GM19452 (cell line): ENCODE measurements around the gene MAGEA9B.
A peak's percentile ranks its signal among the peaks of the same experiment; 100 is the strongest.
"Not testable (repeated sequence)": the region's sequence is repeated elsewhere in the genome, so short reads cannot be mapped to it uniquely, and the experiment has no call there.

ENCODE experiments used
- ATAC-seq: cut with Tn5 transposase; IDR thresholded peaks from one replicate; pipeline ENCODE4 v1.9.1; 2021; ENCODE audit not compliant: unreplicated experiment

The MAGEA9B gene, protein sequence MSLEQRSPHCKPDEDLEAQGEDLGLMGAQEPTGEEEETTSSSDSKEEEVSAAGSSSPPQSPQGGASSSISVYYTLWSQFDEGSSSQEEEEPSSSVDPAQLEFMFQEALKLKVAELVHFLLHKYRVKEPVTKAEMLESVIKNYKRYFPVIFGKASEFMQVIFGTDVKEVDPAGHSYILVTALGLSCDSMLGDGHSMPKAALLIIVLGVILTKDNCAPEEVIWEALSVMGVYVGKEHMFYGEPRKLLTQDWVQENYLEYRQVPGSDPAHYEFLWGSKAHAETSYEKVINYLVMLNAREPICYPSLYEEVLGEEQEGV

DNA sequence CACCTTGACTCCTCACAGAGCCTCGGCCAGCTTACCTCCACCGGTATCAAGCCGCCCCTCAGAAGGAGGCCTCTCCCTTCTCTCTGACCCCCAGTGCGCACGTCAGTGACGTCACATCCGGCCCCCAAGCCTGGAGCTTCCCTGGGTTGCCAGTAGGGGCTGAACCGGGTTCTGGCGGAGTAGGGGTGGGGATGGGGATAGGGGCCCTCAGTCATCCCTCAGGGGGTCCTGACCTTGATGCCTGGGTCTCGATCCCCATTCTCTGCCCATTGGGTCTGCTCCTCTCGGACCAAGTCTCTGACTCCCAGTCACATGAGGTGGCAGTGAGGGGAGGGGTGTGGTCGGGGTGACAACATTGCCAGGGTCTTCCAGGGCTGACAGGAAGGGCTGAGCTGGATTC, at the start of gene MAGEA9B:
Gene MAGEA9B (minus strand): TSS at position 101 of the 400 bp plus-strand sequence. CDS start 4,280 bp downstream, outside the sequence.
- not testable (repeated sequence) for ATAC-seq

DNA sequence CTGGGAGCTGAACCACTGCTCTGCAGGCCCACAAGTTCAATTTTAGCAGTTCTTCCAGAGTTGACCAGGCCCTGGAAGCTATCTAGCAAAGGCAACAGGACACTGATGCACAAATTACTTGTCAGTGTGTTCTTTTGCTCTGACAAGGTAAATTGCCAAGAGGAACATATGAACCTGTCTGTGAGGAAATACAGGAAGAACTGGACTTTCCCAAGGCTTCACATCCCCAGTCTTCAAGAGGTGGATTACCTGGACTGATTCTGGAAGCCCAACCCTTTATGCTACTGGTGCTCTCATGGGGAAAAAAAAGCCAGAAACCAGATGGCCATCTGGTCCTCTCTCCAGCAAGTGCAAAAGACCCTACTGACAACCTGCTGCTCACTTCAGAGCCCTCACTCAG, 46.3 kb upstream of the MAGEA9B start:
- ATAC-seq, result no peak

DNA sequence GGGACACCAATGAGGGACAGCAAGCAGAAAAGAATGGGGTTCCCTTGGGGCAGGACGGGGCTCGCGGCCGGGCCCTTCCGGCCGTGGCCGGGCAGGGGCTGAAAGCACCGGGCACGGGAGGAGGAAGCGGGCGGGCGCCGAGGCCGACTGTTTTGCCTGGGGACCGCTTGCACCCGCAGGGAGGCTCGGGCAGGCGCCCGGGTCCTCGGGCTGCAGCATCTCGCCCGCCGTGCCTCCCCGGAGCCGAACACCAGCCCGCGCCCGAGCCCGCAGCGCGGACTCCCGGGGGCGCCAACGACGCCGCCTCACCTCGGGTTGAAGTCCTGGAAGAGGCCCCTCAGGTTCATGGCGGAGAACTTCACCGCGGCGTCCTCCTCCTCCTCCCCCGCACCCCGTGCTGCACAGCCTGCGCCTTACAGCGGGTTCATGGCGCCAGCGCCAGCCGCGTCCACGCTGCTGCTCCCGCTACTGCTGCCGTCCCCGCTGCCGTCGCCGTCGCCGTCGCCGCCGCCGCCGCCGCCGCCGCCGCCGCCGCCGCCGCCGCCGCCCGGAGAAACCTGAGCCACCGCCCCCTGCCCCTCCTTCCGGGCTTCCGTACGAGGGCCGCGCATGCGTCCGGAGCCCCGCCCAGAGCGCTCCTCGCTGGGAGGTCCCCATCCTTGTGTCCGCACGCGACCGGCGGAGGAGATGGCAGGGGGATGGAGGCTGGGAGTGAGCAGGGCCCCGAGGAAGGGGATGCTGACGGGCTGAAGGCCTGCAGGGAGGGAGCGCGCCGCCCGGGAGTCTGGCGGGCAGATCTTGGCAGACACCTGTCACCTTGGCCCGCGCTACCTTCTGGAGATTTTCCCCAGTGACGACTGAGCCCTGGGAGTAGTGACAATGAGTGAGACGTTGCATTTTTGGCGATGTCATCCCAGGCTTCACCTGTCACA, 44.2 kb upstream of the MAGEA9B start, which contains the start of gene TMEM185A:
Gene TMEM185A (minus strand): TSS at position 559 of the 932 bp plus-strand sequence. CDS start 212 bp downstream, at position 347.
- peak; percentile 87 for ATAC-seq

DNA sequence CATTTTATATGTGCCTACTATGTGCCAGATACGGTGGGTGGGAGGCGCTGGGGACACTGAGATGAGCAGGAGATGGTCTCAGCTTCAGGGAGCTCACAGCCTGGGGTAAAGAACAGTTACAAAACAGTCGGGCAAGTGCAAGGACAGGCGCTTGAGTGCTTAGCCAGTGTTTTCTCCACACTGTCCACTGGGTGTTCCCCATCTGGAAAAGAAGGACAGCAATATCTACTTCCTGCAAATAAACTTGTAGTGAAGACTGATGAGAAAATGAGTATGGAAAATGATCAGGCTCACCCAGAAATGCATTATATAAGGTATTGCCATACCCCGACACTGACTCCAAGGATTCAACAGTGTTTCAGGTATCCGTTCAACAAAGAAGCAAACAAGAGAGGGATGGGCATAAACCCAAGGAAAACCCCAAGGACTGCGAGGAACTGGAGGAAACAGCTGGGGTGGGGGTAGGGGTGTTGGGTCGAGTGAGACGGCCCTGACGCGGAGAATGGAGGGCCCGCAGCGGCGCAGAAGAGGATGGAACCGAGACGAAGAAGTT, 43.5 kb upstream of the MAGEA9B start:
- no peak for ATAC-seq

DNA sequence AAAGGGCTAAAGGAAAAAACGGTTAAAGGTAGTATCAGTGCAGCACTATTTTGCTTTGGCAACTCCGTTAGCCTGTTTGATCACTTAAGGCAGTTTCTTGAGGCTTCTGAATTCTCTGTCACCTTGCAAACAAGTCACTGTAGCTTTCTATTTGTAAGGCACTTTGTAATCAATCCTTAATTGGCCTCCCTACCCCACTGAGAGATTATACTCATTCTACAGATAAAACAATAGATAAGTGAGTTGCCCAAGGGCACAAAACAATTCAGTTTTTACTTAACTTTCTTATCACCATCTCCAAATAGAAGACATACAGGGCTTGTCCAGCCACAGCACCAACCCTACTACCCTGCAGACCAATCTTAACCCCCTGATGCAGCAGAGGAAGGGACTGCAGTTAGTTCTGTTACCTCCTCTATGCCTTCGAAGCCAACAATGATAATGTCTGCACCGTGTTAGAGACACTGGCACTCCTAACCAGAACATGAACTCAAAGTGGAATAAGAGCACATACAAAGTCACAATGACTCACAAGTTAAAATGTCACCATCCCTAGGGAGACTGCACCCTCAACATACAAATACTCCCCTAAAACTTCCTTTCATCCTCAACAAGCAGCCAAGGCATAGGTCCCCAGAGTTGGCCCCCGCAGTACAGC, 42.6 kb upstream of the MAGEA9B start:
- ATAC-seq, result no peak

DNA sequence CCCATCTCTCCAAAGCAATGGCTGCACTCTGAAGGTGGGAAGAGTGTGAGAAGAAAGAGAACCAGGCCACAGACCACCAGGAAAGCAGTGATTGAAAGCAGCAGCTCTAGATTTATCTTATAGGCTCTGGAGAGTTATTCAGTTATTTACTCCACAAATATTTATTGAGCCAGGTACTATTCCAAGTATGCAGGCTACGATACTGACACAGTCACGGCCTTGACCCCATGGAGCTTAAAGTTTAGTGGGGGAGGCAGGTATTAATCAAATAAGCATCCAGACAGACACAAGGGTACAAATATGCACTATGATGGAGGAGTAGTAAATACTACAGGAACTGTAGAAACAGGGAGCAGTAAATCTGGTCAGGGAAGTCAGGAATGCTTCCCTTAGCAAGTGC, 41.5 kb upstream of the MAGEA9B start:
- no peak for ATAC-seq

DNA sequence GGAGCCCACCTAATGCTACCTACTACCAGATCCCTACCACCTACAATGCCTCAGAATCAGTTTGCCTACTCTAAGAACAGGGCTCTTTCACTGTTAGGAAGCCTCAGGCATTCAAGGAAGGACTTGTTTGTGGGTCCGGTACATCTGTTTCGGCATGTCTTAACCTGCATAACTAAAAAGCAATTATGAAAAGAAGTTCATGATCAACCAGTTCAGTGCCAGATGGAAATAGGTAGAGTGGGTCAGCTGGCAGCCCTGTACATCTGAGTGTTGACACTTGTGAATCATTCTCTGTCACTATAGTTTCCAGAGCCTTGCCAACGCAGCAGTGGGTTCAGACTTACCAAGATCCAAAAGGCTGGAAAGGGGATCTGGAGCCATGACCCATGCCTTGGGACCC, 41.0 kb upstream of the MAGEA9B start:
- no peak for ATAC-seq

DNA sequence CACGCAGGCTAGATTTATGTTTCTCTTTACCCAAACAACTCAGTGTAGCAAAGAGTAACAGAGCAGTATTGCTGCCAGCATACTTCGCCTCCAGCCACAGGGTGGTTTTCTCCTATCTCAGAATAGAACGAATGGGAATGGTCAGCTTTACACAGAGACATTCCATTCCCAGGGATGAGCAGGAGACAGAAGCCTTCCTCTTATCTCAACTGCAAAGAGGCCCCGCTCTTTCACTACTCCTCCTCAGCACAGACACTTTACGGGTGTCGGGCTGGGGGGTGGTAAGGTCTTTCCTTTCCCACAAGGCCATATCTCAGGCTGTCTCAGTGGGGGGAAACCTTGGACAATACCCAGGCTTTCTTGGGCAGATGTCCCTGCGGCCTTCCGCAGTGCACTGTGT, 39.6 kb upstream of the MAGEA9B start:
- ATAC-seq, result not testable (repeated sequence)

DNA sequence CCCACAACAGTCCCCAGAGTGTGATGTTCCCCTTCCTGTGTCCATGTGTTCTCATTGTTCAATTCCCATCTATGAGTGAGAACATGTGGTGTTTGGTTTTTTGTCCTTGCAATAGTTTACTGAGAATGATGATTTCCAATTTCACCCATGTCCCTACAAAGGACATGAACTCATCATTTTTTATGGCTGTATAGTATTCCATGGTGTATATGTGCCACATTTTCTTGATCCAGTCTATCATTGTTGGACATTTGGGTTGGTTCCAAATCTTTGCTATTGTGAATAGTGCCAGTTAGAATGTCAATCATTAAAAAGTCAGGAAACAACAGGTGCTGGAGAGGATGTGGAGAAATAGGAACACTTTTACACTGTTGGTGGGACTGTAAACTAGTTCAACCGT, 32.4 kb upstream of the MAGEA9B start:
- not testable (repeated sequence) for ATAC-seq

DNA sequence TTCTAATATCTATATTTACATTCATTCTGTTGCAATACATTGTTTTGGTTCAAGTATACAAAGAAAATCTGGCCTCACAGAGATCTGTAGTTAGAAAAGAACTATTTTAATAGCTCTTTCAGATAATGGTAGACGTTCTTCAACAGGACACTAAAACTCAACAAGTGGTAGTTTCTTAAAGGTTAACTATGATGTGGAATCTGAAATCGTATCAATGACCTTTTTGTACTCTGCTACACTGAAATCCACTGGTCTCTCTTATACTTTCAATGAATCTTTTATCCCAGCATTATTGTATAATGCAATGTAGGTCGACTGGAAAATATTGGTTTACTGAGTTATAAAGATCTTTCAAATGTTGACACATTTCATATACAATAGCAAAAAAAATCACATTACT, 31.6 kb upstream of the MAGEA9B start:
- no peak for ATAC-seq

DNA sequence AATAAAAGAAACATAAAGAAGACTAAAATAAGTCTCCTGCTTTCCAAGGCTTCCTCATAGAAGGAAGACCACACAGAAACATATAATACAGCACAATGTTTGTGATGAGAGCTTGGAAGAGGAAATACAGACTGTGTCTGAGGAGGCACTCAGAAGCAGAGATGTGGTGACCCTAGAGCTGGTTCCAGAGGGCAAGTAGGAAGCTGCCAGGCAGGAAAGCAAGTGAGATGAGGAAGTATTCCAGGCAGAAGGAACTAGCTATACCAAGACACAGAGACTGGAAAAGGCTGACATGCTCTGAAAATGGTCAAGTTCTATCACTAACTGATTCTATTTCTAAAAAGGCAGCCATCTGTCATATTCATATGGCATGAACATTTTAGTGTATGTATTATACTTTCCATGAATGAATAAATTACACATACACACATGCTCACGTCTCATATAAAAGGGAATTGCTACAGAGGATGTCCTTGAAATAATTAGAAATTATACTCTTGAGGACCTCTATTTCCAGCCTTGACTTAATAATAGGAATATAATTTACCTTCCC, 24.4 kb upstream of the MAGEA9B start:
- no peak for ATAC-seq

DNA sequence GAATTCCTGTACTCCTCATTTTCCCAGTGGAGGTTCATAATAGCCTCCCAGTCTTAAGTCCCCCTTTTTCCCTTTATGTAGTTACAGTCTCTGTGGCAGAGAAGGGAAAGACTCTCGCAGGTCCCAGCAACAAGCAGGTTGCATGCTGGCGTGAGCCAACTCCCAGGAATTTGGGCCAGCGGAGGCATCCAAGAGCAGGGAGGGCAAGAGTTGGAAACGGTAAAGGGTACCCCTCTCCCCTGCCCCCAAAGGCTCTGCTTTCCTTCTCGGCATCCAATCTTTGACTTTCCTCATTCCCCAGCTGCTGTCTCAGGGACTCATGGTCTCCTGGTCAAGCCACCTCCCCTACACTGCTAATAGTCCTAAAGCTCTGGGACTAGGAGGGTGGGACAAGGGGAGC, 23.3 kb upstream of the MAGEA9B start:
- no peak for ATAC-seq

DNA sequence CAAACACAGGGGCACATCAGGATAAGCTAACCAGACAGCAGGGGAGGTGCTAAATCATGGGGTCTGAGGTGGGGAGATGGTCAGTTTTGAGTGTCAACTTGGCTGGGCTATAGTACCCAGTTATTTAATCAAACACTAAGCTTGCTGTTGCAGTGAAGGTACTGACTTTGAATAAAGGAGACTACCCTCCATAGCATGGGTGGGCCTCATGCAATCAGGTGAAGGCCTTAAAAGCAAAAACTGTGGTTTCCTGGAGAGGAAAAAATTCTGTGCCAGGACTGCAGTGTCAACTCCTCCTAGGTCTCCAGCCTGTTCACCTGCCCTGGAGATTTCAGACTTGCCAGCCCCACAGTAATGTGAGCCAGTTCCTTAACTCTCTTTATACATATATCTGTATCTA, 20.4 kb upstream of the MAGEA9B start:
- no peak for ATAC-seq

DNA sequence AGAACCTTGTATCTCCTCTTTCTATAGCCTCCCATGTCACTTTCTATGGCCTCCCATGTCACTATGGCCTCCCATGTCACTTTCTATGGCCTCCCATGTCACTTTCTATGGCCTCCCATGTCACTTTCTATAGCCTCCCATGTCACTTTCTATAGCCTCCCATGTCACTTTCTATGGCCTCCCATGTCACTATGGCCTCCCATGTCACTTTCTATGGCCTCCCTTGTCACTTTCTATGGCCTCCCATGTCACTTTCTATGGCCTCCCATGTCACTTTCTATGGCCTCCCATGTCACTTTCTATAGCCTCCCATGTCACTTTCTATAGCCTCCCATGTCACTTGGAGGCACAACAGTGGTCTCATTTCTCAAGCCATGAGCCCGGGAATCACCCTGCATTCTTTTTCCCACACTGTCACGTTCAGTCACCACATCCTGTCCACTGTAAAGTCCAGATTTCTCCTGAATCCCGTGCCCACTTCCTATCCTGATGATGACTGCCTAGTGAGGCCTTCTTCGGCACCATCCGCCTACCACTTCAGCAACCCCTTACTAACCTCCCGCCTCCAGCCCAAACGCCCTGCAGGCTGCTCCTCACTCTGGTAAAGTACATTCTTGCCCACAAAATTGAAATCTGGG, 18.1 kb upstream of the MAGEA9B start:
- not testable (repeated sequence) for ATAC-seq

DNA sequence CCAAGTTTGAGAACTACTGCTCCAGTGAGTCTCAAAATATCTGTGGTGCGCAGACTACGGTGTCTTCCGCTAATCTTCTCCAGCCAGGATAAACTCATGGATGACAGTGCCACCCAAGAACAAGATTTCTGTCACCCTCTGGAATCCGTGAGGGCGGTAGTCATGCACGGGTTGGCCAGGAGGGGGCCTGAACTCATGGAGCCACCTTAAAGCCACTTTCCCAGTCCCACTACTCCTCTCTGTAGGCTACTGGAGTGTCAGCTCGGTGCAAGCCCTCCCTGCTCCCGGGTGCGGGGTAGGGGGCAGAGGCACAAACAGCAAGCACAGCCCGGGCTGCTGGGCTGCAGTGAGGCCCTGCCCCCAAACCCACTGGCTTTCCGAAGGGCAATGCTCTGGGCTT, 11.3 kb upstream of the MAGEA9B start:
- ATAC-seq, result not testable (repeated sequence)

DNA sequence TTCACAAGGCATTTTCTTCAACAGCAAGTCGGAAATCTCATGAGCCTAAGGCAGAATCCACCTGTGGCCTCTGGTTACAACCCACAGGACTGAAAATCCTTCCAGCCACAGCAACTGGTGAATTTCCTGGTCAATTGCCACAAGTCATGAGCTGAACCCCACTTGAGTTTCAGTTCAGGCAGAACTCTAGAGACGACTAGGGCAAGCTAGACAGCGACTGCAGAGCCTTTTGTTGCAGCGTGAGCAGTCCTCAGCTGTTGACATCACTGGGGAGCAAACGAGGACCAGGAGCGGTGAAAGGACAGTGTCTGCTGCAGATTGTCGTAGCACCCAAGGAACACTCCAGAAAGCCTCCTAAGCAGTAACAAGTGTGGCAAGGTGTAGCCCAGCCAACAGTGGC, 8.7 kb upstream of the MAGEA9B start:
- ATAC-seq, result not testable (repeated sequence)

DNA sequence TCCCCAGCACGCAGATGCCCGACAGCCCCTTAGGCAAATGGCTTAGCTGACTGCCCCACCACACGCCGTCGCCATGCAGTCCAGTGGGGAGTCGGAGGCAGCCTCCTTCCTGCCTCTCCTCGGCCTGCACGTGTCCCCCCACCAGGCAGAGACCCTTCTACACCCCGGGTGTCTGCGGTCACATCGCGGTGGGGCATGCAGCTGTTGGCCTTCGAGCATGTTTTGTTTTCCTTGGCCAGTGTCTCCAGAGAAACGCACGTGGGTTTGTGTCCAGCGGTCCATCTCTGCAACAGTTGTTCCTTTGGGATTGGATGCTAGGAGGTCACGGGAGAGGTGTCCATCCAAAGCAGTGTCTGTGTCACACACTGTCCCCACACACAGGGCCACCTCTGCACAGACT, 8.0 kb upstream of the MAGEA9B start, which contains the start of gene HSFX2:
Gene HSFX2 (minus strand): TSS at position 101 of the 400 bp plus-strand sequence. CDS start 614 bp downstream, outside the sequence.
- not testable (repeated sequence) for ATAC-seq

DNA sequence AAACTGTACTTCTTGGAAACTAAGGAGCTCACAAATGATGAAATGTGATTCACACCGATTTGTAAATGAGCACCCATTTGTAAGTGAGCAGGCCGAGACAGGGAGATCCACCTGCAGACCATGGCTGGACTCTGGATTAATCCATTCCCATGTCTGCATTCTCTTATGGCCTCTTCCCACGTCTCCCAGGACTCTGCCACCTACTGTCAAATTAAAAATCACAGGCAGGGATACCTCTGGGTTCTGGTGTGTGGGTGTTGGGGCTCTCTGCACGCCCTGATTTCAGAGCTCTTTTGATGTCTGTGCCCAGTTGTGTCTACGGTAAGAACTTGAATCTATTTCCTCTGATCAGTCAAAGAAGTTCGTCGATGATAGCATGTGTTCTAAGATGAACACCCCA, 3.7 kb upstream of the MAGEA9B start:
- ATAC-seq, result not testable (repeated sequence)

DNA sequence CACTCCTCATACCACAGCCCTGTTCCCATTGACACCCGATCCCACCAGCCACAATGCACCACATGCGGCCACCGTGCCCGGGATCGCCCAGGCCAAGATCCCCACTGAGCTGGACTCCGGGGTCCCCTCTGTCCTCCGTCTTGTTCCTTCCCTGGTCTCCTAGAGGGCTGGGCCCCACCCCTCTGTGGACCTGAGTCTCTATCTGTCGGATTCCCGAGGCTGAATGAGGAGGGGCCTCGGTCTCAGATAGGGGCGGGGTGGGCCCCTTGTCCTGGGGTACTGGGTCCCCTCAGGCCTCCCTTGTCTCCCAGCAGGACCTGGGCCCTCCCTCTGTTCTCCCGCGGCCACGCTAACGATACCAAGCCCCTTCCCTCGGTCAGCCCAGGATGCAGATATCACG, 1.6 kb downstream of the MAGEA9B start:
- ATAC-seq, result not testable (repeated sequence)

DNA sequence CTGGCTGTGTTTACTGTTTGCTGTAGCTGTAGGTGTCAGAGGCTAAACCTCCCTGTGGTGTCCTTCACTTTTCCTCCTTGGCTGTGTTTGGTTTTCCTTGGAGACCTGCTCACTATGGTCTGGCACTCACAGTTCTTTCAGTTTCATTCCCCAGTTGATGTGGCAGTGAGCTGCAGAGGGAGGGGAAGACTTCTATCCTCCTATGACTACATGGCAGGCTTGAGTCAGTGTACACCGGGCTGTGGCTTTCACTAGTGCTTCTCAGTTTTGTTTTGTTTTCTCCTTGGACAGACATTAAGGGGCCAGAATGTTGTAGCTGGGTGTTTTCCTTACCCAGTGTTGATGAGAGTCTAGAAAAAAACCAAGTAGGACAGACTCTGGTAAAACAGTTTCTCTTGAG, 13.8 kb downstream of the MAGEA9B start:
- peak; percentile 100 for ATAC-seq
